ENCODE measurements around the gene SULT6B1.
"Not testable (repeated sequence)": the region's sequence is repeated elsewhere in the genome, so short reads cannot be mapped to it uniquely, and the experiment has no call there.

The SULT6B1 gene, protein sequence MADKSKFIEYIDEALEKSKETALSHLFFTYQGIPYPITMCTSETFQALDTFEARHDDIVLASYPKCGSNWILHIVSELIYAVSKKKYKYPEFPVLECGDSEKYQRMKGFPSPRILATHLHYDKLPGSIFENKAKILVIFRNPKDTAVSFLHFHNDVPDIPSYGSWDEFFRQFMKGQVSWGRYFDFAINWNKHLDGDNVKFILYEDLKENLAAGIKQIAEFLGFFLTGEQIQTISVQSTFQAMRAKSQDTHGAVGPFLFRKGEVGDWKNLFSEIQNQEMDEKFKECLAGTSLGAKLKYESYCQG

DNA sequence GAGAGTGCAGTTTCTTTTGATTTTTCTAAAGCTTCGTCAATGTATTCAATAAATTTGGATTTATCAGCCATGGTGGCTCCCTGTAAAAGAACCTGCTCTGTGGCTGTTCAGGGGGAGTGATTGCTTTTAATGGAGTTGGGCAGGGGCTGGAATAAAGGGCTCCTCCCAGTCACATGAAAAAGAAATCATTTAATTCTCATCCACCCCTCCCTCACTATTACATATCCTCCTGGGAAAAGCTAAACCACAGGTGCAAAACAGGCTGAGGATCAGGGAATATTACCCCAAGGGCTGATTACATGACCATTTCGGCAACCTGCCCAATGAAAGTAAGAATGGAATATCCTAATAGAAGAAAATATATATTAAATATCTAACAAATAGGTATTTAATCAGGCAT lies at the start of gene SULT6B1:
TSS of gene SULT6B1 (minus strand) at position 101 of the 400 bp plus-strand sequence. CDS start at position 71, 30 bp downstream.
- no peak for DNase-seq (ENCODE audit: low read depth)

- no peak for DNase-seq (ENCODE audit: low read depth)
Observed at GRCh38 chr2:37232131-37232933, 43.9 kb upstream of the SULT6B1 start.

DNA sequence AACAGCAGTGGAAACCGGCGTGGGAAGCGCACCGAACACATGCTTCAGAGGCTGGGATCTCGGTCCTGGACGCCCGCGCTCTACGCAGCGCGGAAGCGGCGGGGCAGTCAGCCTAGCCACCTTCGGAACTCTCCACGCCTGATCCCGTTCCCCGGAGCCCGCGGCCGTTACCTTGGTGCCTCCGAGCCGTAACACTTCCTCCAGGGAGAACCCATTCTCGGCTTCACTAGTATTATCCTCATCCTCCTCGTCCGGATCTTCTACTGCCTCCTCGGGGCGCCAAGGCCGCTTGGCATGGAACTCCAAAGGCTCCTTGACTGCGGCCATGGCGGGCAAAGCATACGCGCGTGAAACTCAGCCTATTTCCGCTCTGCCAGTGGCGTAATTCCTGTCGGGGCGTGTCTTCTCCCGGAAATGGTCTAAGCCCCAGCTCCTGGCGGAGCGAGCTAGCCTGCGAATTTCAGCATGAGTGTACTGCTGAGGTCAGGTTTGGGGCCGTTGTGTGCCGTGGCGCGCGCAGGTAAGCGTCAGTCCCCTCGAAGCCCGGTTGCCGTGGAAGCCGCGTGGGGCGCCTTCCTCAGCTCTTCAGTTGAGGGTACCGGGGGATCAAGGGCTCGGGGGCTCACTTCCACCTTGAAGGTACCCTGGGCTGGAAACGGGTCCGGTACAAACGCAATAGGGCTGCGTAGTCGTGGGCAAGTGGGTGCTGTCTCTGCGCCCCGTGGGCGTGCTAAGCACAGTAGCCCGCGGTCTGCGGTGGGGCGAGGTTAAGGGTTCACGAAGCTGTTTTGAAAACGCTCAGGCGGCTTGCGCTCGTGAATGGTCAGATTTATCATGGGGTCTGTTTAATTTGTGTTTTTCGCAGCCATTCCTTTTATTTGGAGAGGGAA lies 43.0 kb upstream of the SULT6B1 start, which contains the start of the genes CEBPZ and NDUFAF7:
TSS of gene CEBPZ (minus strand) at position 356 of the 890 bp plus-strand sequence. CDS start at position 327, 29 bp downstream.
TSS of gene NDUFAF7 (plus strand) at position 418 of the 890 bp plus-strand sequence. CDS start at position 466, 48 bp downstream.
- peak; percentile 72 for DNase-seq (ENCODE audit: low read depth)

DNA sequence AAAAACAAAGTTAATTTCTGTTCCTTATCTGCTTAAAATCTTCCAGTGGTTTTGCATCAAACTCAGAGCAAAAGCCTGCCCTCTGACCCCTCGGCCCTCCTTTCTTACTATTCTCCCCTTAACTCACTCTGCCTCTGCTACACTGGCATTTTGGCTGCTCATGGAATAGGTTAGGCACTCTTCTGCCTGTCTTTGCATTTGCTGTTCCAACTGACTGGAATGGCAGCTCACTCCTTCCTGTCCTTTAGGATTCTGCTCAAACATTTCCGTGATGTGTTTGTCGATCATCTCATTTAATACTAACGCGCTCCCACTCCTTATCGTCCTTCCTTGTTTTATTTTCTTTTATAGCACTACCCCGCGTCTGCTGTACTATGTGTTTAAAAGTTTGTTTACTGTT lies 42.1 kb upstream of the SULT6B1 start:
- DNase-seq (ENCODE audit: low read depth): no peak

GRCh38 chr2:37228788-37229187 lies 40.3 kb upstream of the SULT6B1 start:
- no peak for DNase-seq (ENCODE audit: low read depth)

- no peak for DNase-seq (ENCODE audit: low read depth)
Observed at GRCh38 chr2:37226863-37227262, 38.4 kb upstream of the SULT6B1 start.

DNA sequence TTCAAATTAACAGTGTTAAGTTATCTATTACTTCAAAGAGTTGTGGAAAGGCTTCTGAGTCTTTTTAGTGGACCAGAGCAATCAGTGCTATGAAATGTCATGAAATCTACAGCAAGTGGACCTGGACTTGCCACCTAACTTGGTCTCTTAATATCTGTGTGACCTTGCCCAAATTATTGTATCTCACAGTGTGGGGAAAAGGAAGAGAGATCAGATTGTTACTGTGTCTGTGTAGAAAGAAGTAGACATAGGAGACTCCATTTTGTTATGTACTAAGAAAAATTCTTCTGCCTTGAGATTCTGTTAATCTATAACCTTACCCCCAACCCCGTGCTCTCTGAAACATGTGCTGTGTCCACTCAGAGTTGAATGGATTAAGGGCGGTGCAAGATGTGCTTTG lies 36.7 kb upstream of the SULT6B1 start:
- not testable (repeated sequence) for DNase-seq (ENCODE audit: low read depth)

DNA sequence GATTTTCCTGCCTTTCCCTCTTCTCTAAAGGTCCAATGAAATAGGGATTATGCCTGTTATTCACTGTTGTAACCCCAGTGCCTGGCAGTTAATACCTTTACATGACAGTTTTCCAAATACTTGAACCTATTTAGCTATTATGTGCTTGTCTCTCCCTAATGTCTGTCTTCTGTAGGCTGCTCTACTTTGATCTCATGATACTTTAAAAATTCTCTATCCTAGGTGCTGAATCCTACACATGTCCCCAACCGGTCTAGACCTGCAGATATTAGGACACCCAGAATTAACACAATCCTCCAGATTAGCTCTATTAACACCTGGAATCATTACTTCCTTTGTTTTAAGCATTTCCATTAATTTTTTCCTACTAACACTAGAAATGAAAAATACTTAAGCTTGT lies 35.6 kb upstream of the SULT6B1 start:
- DNase-seq (ENCODE audit: low read depth): no peak

DNA sequence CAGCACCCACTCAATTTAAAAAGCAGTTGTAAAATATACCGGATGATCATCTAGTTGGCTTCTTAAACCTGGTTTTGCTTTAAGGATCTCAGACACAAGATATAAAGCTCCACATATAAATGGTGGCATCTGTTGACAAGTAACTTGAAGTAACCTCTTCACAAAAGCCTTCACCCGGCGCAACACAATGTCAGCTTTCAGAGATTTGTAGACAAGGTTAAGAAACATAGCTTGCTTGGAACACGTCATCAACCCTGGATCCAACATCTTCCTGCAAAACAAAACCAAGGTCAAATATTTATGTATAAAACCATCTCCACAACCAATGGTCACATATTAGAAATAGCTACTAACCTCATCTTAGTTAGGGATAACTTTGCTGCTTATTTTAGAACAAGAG lies 34.7 kb upstream of the SULT6B1 start:
- no peak for DNase-seq (ENCODE audit: low read depth)

GRCh38 chr2:37219046-37219445 lies 30.6 kb upstream of the SULT6B1 start:
- no peak for DNase-seq (ENCODE audit: low read depth)

DNA sequence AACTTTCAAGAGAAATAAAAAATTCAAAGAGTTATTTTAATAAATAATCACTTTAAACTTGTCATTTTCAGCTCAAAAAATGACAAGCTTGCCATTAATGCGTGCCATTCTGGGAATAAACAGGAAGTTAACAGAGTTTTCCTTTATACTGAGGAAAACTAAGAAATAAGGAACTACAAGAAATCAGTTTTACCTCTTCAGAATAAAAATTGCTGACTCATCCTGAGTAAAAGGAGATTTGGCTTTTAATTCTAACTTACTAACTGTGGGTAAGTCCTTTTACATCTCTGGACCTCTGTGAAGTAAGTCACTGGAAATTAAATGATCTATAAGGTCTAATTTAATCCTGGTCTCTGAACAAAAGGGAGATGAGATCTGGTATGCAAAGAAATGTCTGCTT lies 26.8 kb upstream of the SULT6B1 start:
- no peak for DNase-seq (ENCODE audit: low read depth)

DNA sequence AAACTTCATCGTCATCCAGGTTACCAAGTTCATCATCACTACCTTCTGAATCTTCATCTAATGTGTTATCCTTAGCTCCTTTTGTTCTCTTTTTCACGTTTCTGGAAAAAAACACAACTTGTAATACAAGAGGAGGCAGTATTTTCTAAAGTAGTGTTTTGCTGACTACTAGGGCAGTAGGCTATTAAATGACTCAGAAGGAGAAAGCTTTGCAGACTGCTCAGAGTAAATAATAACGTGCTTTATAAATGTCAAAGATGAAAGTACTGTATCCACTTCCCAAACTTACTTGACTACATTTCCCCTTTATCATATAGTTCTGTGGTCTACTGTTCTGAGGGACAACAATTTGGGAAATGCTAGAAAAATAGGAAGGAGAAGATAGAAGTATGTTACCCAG lies 23.5 kb upstream of the SULT6B1 start:
- no peak for DNase-seq (ENCODE audit: low read depth)

- no peak for DNase-seq (ENCODE audit: low read depth)
Observed at GRCh38 chr2:37211212-37211611, 22.7 kb upstream of the SULT6B1 start.

GRCh38 chr2:37206760-37207159 lies 18.3 kb upstream of the SULT6B1 start:
- not testable (repeated sequence) for DNase-seq (ENCODE audit: low read depth)

- DNase-seq (ENCODE audit: low read depth): no peak
Observed at GRCh38 chr2:37205689-37206341, 17.3 kb upstream of the SULT6B1 start.

DNA sequence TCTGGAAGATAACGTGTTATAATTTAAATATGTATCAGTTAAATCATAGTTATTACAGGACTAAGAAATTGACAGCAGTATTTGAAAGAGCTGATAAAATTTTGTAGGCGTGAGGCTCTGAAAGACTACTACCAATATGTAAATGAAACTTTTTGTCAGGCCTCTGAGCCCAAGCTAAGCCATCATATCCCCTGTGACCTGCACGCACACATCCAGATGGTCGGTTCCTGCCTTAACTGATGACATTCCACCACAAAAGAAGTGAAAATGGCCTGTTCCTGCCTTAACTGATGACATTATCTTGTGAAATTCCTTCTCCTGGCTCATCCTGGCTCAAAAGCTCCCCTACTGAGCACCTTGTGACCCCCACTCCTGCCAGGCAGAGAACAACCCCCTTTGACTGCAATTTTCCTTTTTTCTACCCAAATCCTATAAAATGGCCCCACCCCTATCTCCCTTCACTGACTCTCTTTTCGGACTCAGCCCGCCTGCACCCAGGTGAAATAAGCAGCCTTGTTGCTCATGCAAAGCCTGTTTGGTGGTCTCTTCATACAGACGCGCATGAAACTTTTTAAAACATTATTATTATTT lies 16.7 kb upstream of the SULT6B1 start:
- DNase-seq (ENCODE audit: low read depth): not testable (repeated sequence)

- DNase-seq (ENCODE audit: low read depth): no peak
Observed at GRCh38 chr2:37203708-37204107, 15.2 kb upstream of the SULT6B1 start.

- no peak for DNase-seq (ENCODE audit: low read depth)
Observed at GRCh38 chr2:37201766-37202165, 13.3 kb upstream of the SULT6B1 start.

DNA sequence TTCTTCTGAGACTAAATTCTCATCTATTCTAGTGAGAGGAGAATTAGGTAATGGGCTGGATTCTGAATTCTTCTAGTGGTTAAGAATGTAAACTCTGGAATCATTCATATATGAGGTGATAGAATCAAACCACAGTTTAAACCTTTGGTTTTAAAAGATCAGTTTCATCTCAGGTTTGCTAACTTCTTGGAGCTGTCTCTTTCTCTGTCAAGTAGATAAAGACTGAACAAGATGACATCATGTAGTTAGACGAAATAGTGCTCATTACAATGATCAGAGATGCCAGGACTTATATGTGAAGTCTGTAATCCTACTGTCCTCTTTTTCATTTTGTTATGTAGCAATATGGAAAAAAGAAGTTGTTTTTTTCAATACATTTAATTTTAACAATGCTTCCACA lies 12.7 kb upstream of the SULT6B1 start:
- no peak for DNase-seq (ENCODE audit: low read depth)

DNA sequence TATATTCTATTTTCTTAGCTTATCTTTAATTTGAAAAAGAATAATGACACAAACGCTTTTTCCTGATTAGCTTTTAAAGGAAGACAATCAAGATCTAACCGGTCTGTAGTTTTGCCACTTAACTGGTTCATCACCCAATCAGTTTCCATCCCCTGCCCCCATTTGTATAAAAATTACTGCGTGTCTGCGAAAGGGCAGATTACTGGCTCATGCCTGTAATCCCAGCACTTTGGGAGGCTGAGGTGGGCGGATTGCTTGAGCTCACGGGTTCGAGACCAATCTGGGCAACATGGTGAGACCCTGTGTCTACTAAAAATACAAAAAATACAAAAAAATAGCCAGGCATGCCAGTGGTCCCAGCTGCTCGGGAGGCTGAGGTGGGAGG lies 10.2 kb upstream of the SULT6B1 start:
- DNase-seq (ENCODE audit: low read depth): no peak
